HG03521 (cell line): ENCODE results near the gene CTTNBP2NL.

Experiments
- ATAC-seq: cut with Tn5 transposase; IDR thresholded peaks from one replicate; pipeline ENCODE4 v1.9.1; 2021; ENCODE audit warnings: mild to moderate bottlenecking, moderate library complexity; ENCODE audit not compliant: unreplicated experiment

Gene CTTNBP2NL

GRCh38 chr1:112505400-112505785 is 109.4 kb downstream of the CTTNBP2NL start:
- ATAC-seq = no peak

GRCh38 chr1:112505878-112506277 is 109.9 kb downstream of the CTTNBP2NL start:
- no peak for ATAC-seq

- ATAC-seq = no peak
Observed at GRCh38 chr1:112506306-112506705, 110.3 kb downstream of the CTTNBP2NL start.

GRCh38 chr1:112506731-112507130 is 110.7 kb downstream of the CTTNBP2NL start:
- ATAC-seq = no peak

GRCh38 chr1:112507336-112507735 is 111.3 kb downstream of the CTTNBP2NL start:
- ATAC-seq = no peak

GRCh38 chr1:112507921-112508277 is 111.9 kb downstream of the CTTNBP2NL start:
- no peak for ATAC-seq

GRCh38 chr1:112508278-112509004 is 112.4 kb downstream of the CTTNBP2NL start, which contains the start of gene WNT2B:
WNT2B (plus strand) TSS chr1:112508965; CDS start chr1:112509263, 298 bp downstream.
- no peak for ATAC-seq

- no peak for ATAC-seq
Observed at GRCh38 chr1:112509005-112509659, 113.1 kb downstream of the CTTNBP2NL start.

- ATAC-seq = no peak
Observed at GRCh38 chr1:112509660-112510178, 113.7 kb downstream of the CTTNBP2NL start.

- no peak for ATAC-seq
Observed at GRCh38 chr1:112510340-112510739, 114.3 kb downstream of the CTTNBP2NL start.
